GM18520 (cell line): ENCODE data around the gene MAN1C1.

Experiments used
- ATAC-seq: cut with Tn5 transposase; IDR thresholded peaks from one replicate; pipeline ENCODE4 v1.9.1; 2021; ENCODE audit not compliant: unreplicated experiment

MAN1C1 gene

GRCh38 chr1:25797939-25798338 is 181.3 kb downstream of the MAN1C1 start:
- ATAC-seq = no peak

GRCh38 chr1:25798666-25799351 is 182.2 kb downstream of the MAN1C1 start:
- ATAC-seq = no peak

GRCh38 chr1:25799352-25799934 is 182.9 kb downstream of the MAN1C1 start:
- ATAC-seq = no peak

GRCh38 chr1:25799935-25800702 is 183.5 kb downstream of the MAN1C1 start, which contains the start of gene SELENON:
SELENON (plus strand) TSS chr1:25800193; CDS start chr1:25800231, 38 bp downstream.
- no peak for ATAC-seq

- ATAC-seq = no peak
These were observed 184.2 kb downstream of the MAN1C1 start for GRCh38 chr1:25800703-25801377.

GRCh38 chr1:25802915-25803314 is 186.3 kb downstream of the MAN1C1 start:
- ATAC-seq = peak; percentile 48

- no peak for ATAC-seq
These were observed 186.8 kb downstream of the MAN1C1 start for GRCh38 chr1:25803368-25803767.

- ATAC-seq = no peak
These were observed 187.8 kb downstream of the MAN1C1 start for GRCh38 chr1:25804244-25804963.

GRCh38 chr1:25804964-25805862 is 188.6 kb downstream of the MAN1C1 start:
- no peak for ATAC-seq

- ATAC-seq = no peak
These were observed 189.3 kb downstream of the MAN1C1 start for GRCh38 chr1:25805863-25806225.

- no peak for ATAC-seq
These were observed 189.8 kb downstream of the MAN1C1 start for GRCh38 chr1:25806418-25806817.

- ATAC-seq = no peak
These were observed 191.1 kb downstream of the MAN1C1 start for GRCh38 chr1:25807480-25808390.

GRCh38 chr1:25808481-25809244 is 192.1 kb downstream of the MAN1C1 start:
- no peak for ATAC-seq

- ATAC-seq = no peak
These were observed 192.8 kb downstream of the MAN1C1 start for GRCh38 chr1:25809283-25809926.

- ATAC-seq = no peak
These were observed 193.3 kb downstream of the MAN1C1 start for GRCh38 chr1:25809929-25810328.

GRCh38 chr1:25810341-25811299 is 194.0 kb downstream of the MAN1C1 start:
- ATAC-seq = no peak
